K562 (cell line): ENCODE data around the gene SLC2A8. TPM values are rescaled to one million over a fixed set of nuclear protein-coding genes. Genes with fewer than 3 reads are reported as not detected.

Source experiments
- BACH1 ChIP-seq: fragments of 200-800 bp; sonication (Bioruptor generic); IDR thresholded peaks from 2 replicates; pipeline ENCODE4 v1.6.1; 2016; ENCODE audit warnings: missing genetic modification characterization, missing compliant biosample characterization
- CEBPG ChIP-seq, 3 experiments: fragments of 200-800 bp in 1 of 3; sonication (Bioruptor generic) in 1 of 3; sonication (generic) in 1 of 3; formaldehyde crosslinking in 1 of 3; IDR thresholded peaks in 2 of 3; conservative IDR thresholded peaks in 1 of 3; 2 replicates each; pipeline versions ENCODE4 v1.6.1 to v1.8.0; 2016 to 2022; ENCODE audit warnings: missing compliant biosample characterization in 2 of 3, missing genetic modification characterization in 2 of 3, mild to moderate bottlenecking in 1 of 3, missing genetic modification reagents in 1 of 3
- CTCF ChIP-seq, 3 experiments: IDR thresholded peaks in 2 of 3; conservative IDR thresholded peaks in 1 of 3; 2 replicates each; pipeline ENCODE4 v1.5.1; 2011 to 2012; ENCODE audit warnings: low read length in 3 of 3, mild to moderate bottlenecking in 3 of 3, control low read depth in 2 of 3, improper control_type of control experiment in 1 of 3, inconsistent platforms in 1 of 3, low read depth in 1 of 3, mixed read lengths in 1 of 3, moderate library complexity in 1 of 3; ENCODE audit not compliant: insufficient read depth in 2 of 3
- ETV6 ChIP-seq, 3 experiments: fragments of 150-350 bp in 1 of 3; sonication (generic) in 1 of 3; formaldehyde crosslinking in 1 of 3; IDR thresholded peaks; 2 replicates each; pipeline versions ENCODE4 v1.6.1 to v1.8.0; 2014 to 2022; ENCODE audit warnings: borderline replicate concordance in 2 of 3, low read depth in 2 of 3, antibody characterized with exemption in 1 of 3, low read length in 1 of 3, mild to moderate bottlenecking in 1 of 3, missing genetic modification reagents in 1 of 3
- KDM2B ChIP-seq: fragments of 250-450 bp; sonication (Bioruptor Pico); IDR thresholded peaks from 2 replicates; pipeline ENCODE4 v1.8.0; 2021; ENCODE audit warnings: mild to moderate bottlenecking, moderate library complexity
- KLF13 ChIP-seq: fragments of 450-650 bp; IDR thresholded peaks from 2 replicates; pipeline ENCODE4 v1.6.1; 2016; ENCODE audit warnings: missing genetic modification characterization, low read depth, mild to moderate bottlenecking, missing compliant biosample characterization, moderate library complexity, borderline replicate concordance
- MTA1 ChIP-seq: fragments of 450-650 bp; IDR thresholded peaks from 2 replicates; pipeline ENCODE4 v1.6.1; 2017; ENCODE audit warnings: borderline replicate concordance
- MTA3 ChIP-seq: fragments of 450-650 bp; formaldehyde crosslinking; IDR thresholded peaks from 2 replicates; pipeline ENCODE4 v1.6.1; 2017; ENCODE audit warnings: mild to moderate bottlenecking, borderline replicate concordance
- NKRF ChIP-seq: fragments of 450-650 bp; IDR thresholded peaks from 2 replicates; pipeline ENCODE4 v1.6.1; 2016; ENCODE audit warnings: borderline replicate concordance
- POLR2B ChIP-seq: fragments of 450-650 bp; IDR thresholded peaks from 2 replicates; pipeline ENCODE4 v1.6.1; 2018; ENCODE audit warnings: low read depth; ENCODE audit not compliant: partially characterized antibody
- RUNX1 ChIP-seq: sonication (generic); IDR thresholded peaks from 2 replicates; pipeline ENCODE4 v1.6.1; 2016; ENCODE audit warnings: antibody characterized with exemption, low read depth
- TFAM ChIP-seq: fragments of 250-450 bp; sonication (Bioruptor Pico); conservative IDR thresholded peaks from 2 replicates; pipeline ENCODE4 v1.5.0; 2021; ENCODE audit warnings: mild to moderate bottlenecking, moderate library complexity
- TSHZ1 ChIP-seq: fragments of 250-450 bp; sonication (Bioruptor Pico); IDR thresholded peaks from 2 replicates; pipeline ENCODE4 v1.4.0; 2020; ENCODE audit warnings: mild to moderate bottlenecking, moderate library complexity
- ZFX ChIP-seq: sonication (generic); formaldehyde crosslinking; IDR thresholded peaks from 2 replicates; pipeline ENCODE4 v1.8.0; 2022; ENCODE audit warnings: mild to moderate bottlenecking, missing genetic modification reagents, moderate library complexity
- ZNF12 ChIP-seq: sonication (generic); formaldehyde crosslinking; IDR thresholded peaks from 2 replicates; pipeline ENCODE4 v1.4.0; 2020; ENCODE audit warnings: mild to moderate bottlenecking, missing genetic modification reagents
- ZNF695 ChIP-seq: fragments of 450-650 bp; formaldehyde crosslinking; IDR thresholded peaks from 2 replicates; pipeline ENCODE4 v1.4.0; 2020; ENCODE audit warnings: mild to moderate bottlenecking, moderate library complexity
- polyA plus RNA-seq, 8 experiments: library from polyadenylated mRNA; depleted of rRNA in 4 of 8; stranded (reverse) in 5 of 8; unstranded in 3 of 8; fragments of >200 nt; fragmentation: Nextera tagmentation in 2 of 8; fragmentation: Illumina TruSeq in 1 of 8; extraction: Ambion mirVana in 2 of 8; extraction: Trizol in 1 of 8; gene quantifications; 2 replicates each; pipeline versions ENCODE4 v1.2.1 to v1.2.3, GENCODE V29; 2011 to 2014; ENCODE audit warnings: inconsistent platforms in 1 of 8, missing spikeins in 1 of 8
- total RNA-seq, 7 experiments: library from RNA; depleted of rRNA in 6 of 7; stranded (reverse); fragments of >200 nt in 6 of 7; fragmentation: Illumina TruSeq in 2 of 7; extraction: Trizol in 2 of 7; gene quantifications; 2 replicates each; pipeline versions ENCODE4 v1.2.1 to v1.2.3, GENCODE V29; 2011 to 2021; ENCODE audit warnings: low replicate concordance in 1 of 7

The SLC2A8 gene
- total and polyA plus RNA-seq, 9 of the 15 experiments (the other 6 are each of a cell fraction or from before 2014, with no cell fraction given), result 0.13 to 12.9 (median 5.2) TPM

- TF ChIP-seq TSHZ1 (no peak), NKRF (peak; percentile 95), MTA3 (peak; percentile 43; the same call in 1 of the 2 replicates), MTA1 (peak; percentile 97), ZFX (peak; percentile 80), ZNF695 (CRISPR knock-in tag) (no peak), ETV6 (IDR thresholded peaks at IDR 0.05; ENCODE audit: borderline replicate concordance in 1 of 2, low read depth in 2 of 2, low read length in 1 of 2) (no peak), ETV6 (CRISPR knock-in tag; IDR thresholded peaks at IDR 0.05; ENCODE audit: borderline replicate concordance) (no peak), CTCF (IDR thresholded peaks at IDR 0.05 in 2 of 3, conservative IDR thresholded peaks at IDR 0.05 in 1 of 3; ENCODE audit: insufficient read depth in 2 of 3, low read depth in 1 of 3, low read length in 3 of 3) (no peak), KDM2B (CRISPR knock-in tag) (no peak), KLF13 (tag) (no peak), BACH1 (tag) (no peak), RUNX1 (no peak), POLR2B (peak; percentile 70), CEBPG (CRISPR knock-in tag; IDR thresholded peaks at IDR 0.05) (no peak), CEBPG (tag; conservative IDR thresholded peaks at IDR 0.05 in 1 of 2, IDR thresholded peaks at IDR 0.05 in 1 of 2) (no peak), ZNF12 (CRISPR knock-in tag) (peak; percentile 98), TFAM (CRISPR knock-in tag) (no peak)
These were observed 27.1 kb downstream of the SLC2A8 start, which contains the start of gene ZNF79 (continued) for GRCh38 chr9:127423934-127424675.
